GM20000 (cell line): ENCODE data around the gene GFOD1.

Experiments used
- DNase-seq: peaks from one replicate; pipeline ENCODE4 v3.0.0; 2012; ENCODE audit warnings: low spot score
- TF ChIP-seq, protein P1 (sequence below): IDR thresholded peaks from 2 replicates; pipeline ENCODE4 v1.5.1; 2012; ENCODE audit warnings: mild to moderate bottlenecking, control low read depth; ENCODE audit errors: extremely low read depth, missing control alignments

The GFOD1 gene

DNA sequence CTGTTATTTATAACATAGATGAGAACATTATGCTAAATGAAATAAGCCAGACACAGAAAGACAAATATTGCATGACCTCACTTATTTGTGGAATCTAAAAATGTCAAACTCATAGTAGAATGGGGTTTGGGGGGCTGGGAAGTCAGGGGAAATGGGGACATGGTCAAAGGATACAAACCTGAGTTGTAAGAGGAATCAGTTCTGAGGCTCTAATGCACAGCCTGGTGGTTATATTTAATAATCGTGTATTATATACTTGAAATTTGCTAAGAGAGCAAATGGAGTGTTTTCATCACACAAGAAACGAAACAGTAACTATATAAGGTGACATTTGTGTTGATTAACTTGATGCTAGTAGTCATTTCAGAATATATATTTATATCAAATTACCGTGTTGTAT lies 40.8 kb upstream of the GFOD1 start:
- DNase-seq = no peak
- TF ChIP-seq, protein P1, sequence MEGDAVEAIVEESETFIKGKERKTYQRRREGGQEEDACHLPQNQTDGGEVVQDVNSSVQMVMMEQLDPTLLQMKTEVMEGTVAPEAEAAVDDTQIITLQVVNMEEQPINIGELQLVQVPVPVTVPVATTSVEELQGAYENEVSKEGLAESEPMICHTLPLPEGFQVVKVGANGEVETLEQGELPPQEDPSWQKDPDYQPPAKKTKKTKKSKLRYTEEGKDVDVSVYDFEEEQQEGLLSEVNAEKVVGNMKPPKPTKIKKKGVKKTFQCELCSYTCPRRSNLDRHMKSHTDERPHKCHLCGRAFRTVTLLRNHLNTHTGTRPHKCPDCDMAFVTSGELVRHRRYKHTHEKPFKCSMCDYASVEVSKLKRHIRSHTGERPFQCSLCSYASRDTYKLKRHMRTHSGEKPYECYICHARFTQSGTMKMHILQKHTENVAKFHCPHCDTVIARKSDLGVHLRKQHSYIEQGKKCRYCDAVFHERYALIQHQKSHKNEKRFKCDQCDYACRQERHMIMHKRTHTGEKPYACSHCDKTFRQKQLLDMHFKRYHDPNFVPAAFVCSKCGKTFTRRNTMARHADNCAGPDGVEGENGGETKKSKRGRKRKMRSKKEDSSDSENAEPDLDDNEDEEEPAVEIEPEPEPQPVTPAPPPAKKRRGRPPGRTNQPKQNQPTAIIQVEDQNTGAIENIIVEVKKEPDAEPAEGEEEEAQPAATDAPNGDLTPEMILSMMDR = no peak

GRCh38 chr6:13527671-13528056 lies 40.3 kb upstream of the GFOD1 start:
- no peak for DNase-seq
- TF ChIP-seq, protein P1 = no peak

GRCh38 chr6:13526727-13527670 lies 39.6 kb upstream of the GFOD1 start:
- peak; percentile 45 for DNase-seq
- TF ChIP-seq, protein P1 = no peak

GRCh38 chr6:13526357-13526726 lies 38.9 kb upstream of the GFOD1 start:
- TF ChIP-seq, protein P1 = no peak
- DNase-seq = no peak

GRCh38 chr6:13524801-13525508 lies 37.6 kb upstream of the GFOD1 start:
- TF ChIP-seq, protein P1 = no peak
- no peak for DNase-seq

DNA sequence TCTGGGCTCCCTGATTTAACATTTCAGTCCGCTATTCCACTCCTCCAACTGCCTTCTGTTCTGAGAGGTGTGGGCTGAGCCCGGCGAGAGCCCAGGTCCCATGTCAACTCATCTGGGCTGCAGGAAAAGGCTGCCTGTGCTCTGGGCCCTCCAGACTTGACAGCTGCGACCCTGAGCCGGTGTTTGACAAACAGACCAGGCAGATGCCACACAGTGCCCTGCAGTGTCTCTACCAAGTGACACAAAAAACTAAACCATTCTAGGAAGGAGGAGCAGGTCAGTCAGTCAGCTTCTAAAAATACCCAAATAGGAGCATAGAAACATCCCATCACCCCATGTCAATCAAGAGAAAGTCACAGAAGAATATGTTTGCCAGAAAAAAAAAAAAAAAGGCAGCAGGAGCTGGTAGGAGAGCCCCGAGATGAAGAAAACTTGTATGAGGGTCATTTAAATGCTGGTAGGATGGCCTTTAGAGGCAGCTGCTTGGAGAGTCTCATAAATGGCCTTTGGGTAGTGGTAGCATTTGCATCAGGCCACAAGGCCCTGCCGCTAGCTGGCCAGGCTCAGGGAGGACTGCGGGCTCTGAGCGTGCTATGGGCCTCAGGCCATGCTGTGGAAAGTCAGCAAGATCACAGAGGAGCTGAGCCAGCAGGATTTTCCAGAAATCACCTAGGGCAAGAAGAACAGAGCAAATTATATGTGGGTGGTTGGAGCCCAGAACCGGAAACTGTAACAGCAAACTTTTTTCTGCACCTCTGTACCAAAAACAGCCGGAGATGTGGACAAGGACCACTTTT lies 36.6 kb upstream of the GFOD1 start:
- TF ChIP-seq, protein P1 = no peak

More for the DNA sequence above, 36.6 kb upstream of the GFOD1 start:
- no peak for DNase-seq
